CD14-positive monocyte (primary cell): ENCODE measurements around the gene RUFY2. TPM values are rescaled to one million over a fixed set of nuclear protein-coding genes. Genes with fewer than 3 reads are reported as not detected.

Experiments used
- DNase-seq, 3 donors: peaks; one replicate each; pipeline ENCODE4 v3.0.0-alpha.2; 2011 to 2022
- H2AFZ ChIP-seq: 2 replicates; pipeline ENCODE4 v1.6.0; 2012; ENCODE audit warnings: mild to moderate bottlenecking, low read depth, low read length, inconsistent platforms; ENCODE audit not compliant: insufficient read depth, poor library complexity, severe bottlenecking
- H3K27ac ChIP-seq, 2 donors: 1 replicate in 1 of 2; 2 replicates in 1 of 2; pipeline ENCODE4 v1.5.1; 2012 to 2013; ENCODE audit warnings: low read length in 2 of 2, control low read depth in 1 of 2, inconsistent platforms in 1 of 2, low read depth in 1 of 2, mild to moderate bottlenecking in 1 of 2
- H3K27me3 ChIP-seq, 2 donors: one replicate each; pipeline versions ENCODE4 v1.6.0 to v1.6.1; 2011 to 2013; ENCODE audit warnings: low read length in 2 of 2; ENCODE audit not compliant: control insufficient read depth in 2 of 2, insufficient read depth in 2 of 2
- H3K36me3 ChIP-seq, 2 donors: replicated peaks in 1 of 2; 1 replicate in 1 of 2; 2 replicates in 1 of 2; pipeline versions ENCODE4 v1.5.1 to v1.6.1; 2012 to 2013; ENCODE audit warnings: low read length in 2 of 2, control low read depth in 1 of 2, inconsistent platforms in 1 of 2, mild to moderate bottlenecking in 1 of 2; ENCODE audit not compliant: insufficient read depth in 2 of 2, control insufficient read depth in 1 of 2
- H3K4me1 ChIP-seq, 2 donors: 1 replicate in 1 of 2; 2 replicates in 1 of 2; pipeline versions ENCODE4 v1.5.1 to v1.6.1; 2012 to 2013; ENCODE audit warnings: low read length in 2 of 2, control low read depth in 1 of 2, inconsistent platforms in 1 of 2, mild to moderate bottlenecking in 1 of 2, moderate library complexity in 1 of 2; ENCODE audit not compliant: insufficient read depth in 2 of 2, control insufficient read depth in 1 of 2
- H3K4me2 ChIP-seq: replicated peaks from 2 replicates; pipeline ENCODE3; 2012; ENCODE audit warnings: low read length, moderate library complexity, mild to moderate bottlenecking; ENCODE audit not compliant: poor library complexity, severe bottlenecking; ENCODE audit errors: extremely low read depth
- H3K4me3 ChIP-seq, 3 experiments: fragments of 200-600 bp in 1 of 3; sonication (generic) in 1 of 3; replicated peaks in 1 of 3; 1 replicate in 2 of 3; 2 replicates in 1 of 3; pipeline ENCODE4 v1.5.1; 2011 to 2013; ENCODE audit warnings: low read length in 3 of 3, mild to moderate bottlenecking in 3 of 3, control low read depth in 2 of 3, low read depth in 2 of 3, inconsistent platforms in 1 of 3, moderate library complexity in 1 of 3
- H3K79me2 ChIP-seq: 2 replicates; pipeline ENCODE4 v1.6.0; 2012; ENCODE audit warnings: mild to moderate bottlenecking, control low read depth, inconsistent platforms, low read length, moderate library complexity; ENCODE audit not compliant: insufficient read depth
- H3K9ac ChIP-seq: 2 replicates; pipeline ENCODE4 v1.6.0; 2017; ENCODE audit warnings: low read length, mild to moderate bottlenecking; ENCODE audit not compliant: insufficient read depth, poor library complexity, severe bottlenecking
- H3K9me3 ChIP-seq, 2 donors: replicated peaks in 1 of 2; 1 replicate in 1 of 2; 2 replicates in 1 of 2; pipeline versions ENCODE4 v1.5.1 to v1.6.1; 2012 to 2013; ENCODE audit warnings: low read length in 2 of 2, control low read depth in 1 of 2; ENCODE audit not compliant: control insufficient read depth in 1 of 2, insufficient read depth in 1 of 2
- H4K20me1 ChIP-seq: 2 replicates; pipeline ENCODE4 v1.6.0; 2012; ENCODE audit warnings: mild to moderate bottlenecking, low read length, control low read depth, moderate library complexity; ENCODE audit not compliant: insufficient read depth
- H3K27ac Mint-ChIP-seq, 7 donors: one replicate each; pipeline ENCODE4 v1.8.0; 2020; ENCODE audit warnings: mild to moderate bottlenecking in 7 of 7, mixed read lengths in 7 of 7, moderate library complexity in 6 of 7, inconsistent platforms in 2 of 7
- H3K27me3 Mint-ChIP-seq, 3 donors: one replicate each; pipeline ENCODE4 v1.8.0; 2021 to 2022; ENCODE audit warnings: low read depth in 3 of 3, mild to moderate bottlenecking in 3 of 3, mixed read lengths in 3 of 3, moderate library complexity in 3 of 3, inconsistent platforms in 1 of 3
- H3K36me3 Mint-ChIP-seq, 2 donors: one replicate each; pipeline ENCODE4 v1.8.0; 2020; ENCODE audit warnings: mixed read lengths in 2 of 2, inconsistent platforms in 1 of 2, mild to moderate bottlenecking in 1 of 2
- H3K4me1 Mint-ChIP-seq: one replicate; pipeline ENCODE4 v1.8.0; 2020; ENCODE audit warnings: mild to moderate bottlenecking, mixed read lengths
- H3K4me3 Mint-ChIP-seq, 2 donors: one replicate each; pipeline ENCODE4 v1.8.0; 2020; ENCODE audit warnings: mild to moderate bottlenecking in 2 of 2, mixed read lengths in 2 of 2, moderate library complexity in 1 of 2
- H3K9me3 Mint-ChIP-seq, 7 donors: one replicate each; pipeline ENCODE4 v1.8.0; 2020 to 2022; ENCODE audit warnings: mixed read lengths in 7 of 7, mild to moderate bottlenecking in 6 of 7, moderate library complexity in 6 of 7, inconsistent platforms in 2 of 7
- CTCF ChIP-seq: fragments of 200-600 bp; IDR thresholded peaks from one replicate; pipeline ENCODE4 v1.8.0; 2022; ENCODE audit warnings: antibody characterized with exemption, mild to moderate bottlenecking
- WGBS: methylation state at CpG from one replicate; pipeline ENCODE4 v1.1.5; 2013; ENCODE audit warnings: missing lambda C conversion rate; ENCODE audit not compliant: insufficient coverage; 5-methylcytosine and 5-hydroxymethylcytosine counted together
- intact Hi-C, 2 donors: fragments of 100-400 bp; cut with micrococcal nuclease; formaldehyde crosslinking; loops; one replicate each; pipeline versions ENCODE4 v1.15.0 to v1.15.1; 2023
- polyA plus RNA-seq, 3 donors: library from polyadenylated mRNA; depleted of rRNA in 1 of 3; unstranded in 2 of 3; stranded (reverse) in 1 of 3; fragments of 300-500 nt in 2 of 3; fragments of >200 nt in 1 of 3; fragmentation: Illumina TruSeq in 2 of 3; gene quantifications; 1 replicate in 2 of 3; 2 replicates in 1 of 3; pipeline ENCODE4 v1.2.3, GENCODE V29; 2012 to 2021

RUFY2 gene
- polyA plus RNA-seq, 3 donors: 2.8 to 3.9 (median 3.3) TPM

GRCh38 chr10:68367121-68367520 is 40.0 kb downstream of the RUFY2 start:
- Histone ChIP-seq H3K27me3 (no peaks in the 10 kb centered on the region), H3K4me3 (no peak overlapping the region), H4K20me1 (no peaks in the 10 kb centered on the region), H3K4me2 (no peak overlapping the region), H3K27ac (no peak overlapping the region), H3K4me1 (no peaks in the 10 kb centered on the region), H3K36me3 (peaks cover 17 to 45% of the 10 kb centered on the region in 2 donors), H2AFZ (no peak overlapping the region), H3K79me2 (no peaks in the 10 kb centered on the region), H3K9ac (no peak overlapping the region), H3K9me3 (peaks cover 9 to 10% of the 10 kb centered on the region in 2 donors)
- H3K36me3 Mint-ChIP-seq: peaks cover 40 to 62% of the 10 kb centered on the region in 2 donors
- intact Hi-C loops: no loop called here
- no peaks in the 10 kb centered on the region for H3K4me1 Mint-ChIP-seq
- H3K27ac Mint-ChIP-seq: no peak overlapping the region
- H3K9me3 Mint-ChIP-seq: peaks cover 5 to 13% (median 11%) of the 10 kb centered on the region in 7 donors
- H3K27me3 Mint-ChIP-seq: no peaks in the 10 kb centered on the region
- no peak overlapping the region for H3K4me3 Mint-ChIP-seq
- WGBS: no CpG with 5 or more reads among the region's 2 CpGs
- TF ChIP-seq CTCF: no peak
- DNase-seq: no peak

GRCh38 chr10:68366600-68366999 is 40.5 kb downstream of the RUFY2 start:
- no peak overlapping the region for H3K4me3 Mint-ChIP-seq
- Histone ChIP-seq H3K4me2 (no peak overlapping the region), H4K20me1 (no peaks in the 10 kb centered on the region), H3K27me3 (no peaks in the 10 kb centered on the region), H3K4me1 (no peaks in the 10 kb centered on the region), H3K27ac (no peak overlapping the region), H3K4me3 (no peak overlapping the region), H3K9ac (no peak overlapping the region), H3K36me3 (peaks cover 12 to 45% of the 10 kb centered on the region in 2 donors), H2AFZ (no peak overlapping the region), H3K9me3 (peaks cover 5% of the 10 kb centered on the region in 2 donors), H3K79me2 (no peaks in the 10 kb centered on the region)
- WGBS: no CpG with 5 or more reads among the region's 5 CpGs
- no peak for DNase-seq
- peaks cover 40 to 62% of the 10 kb centered on the region in 2 donors for H3K36me3 Mint-ChIP-seq
- H3K9me3 Mint-ChIP-seq: peaks cover 5 to 9% (median 7%) of the 10 kb centered on the region in 7 donors
- H3K27ac Mint-ChIP-seq: no peak overlapping the region
- no peaks in the 10 kb centered on the region for H3K27me3 Mint-ChIP-seq
- intact Hi-C loops: no loop called here
- no peaks in the 10 kb centered on the region for H3K4me1 Mint-ChIP-seq
- TF ChIP-seq CTCF: no peak
